Common myeloid progenitor, CD34-positive (primary cell): ENCODE measurements around the gene GPC5.

Experiments
- CTCF ChIA-PET: fragments of 350-600 bp; sonication (Branson Sonifier 250); formaldehyde crosslinking; loops from one replicate; lab custom pipeline; 2021; ENCODE audit warnings: antibody characterized with exemption; lab: Charles Lee
- POLR2A ChIA-PET: fragments of 350-600 bp; sonication (Branson Sonifier 250); formaldehyde crosslinking; loops from one replicate; lab custom pipeline; 2021; ENCODE audit warnings: antibody characterized with exemption; lab: Charles Lee
- DNase-seq, 3 donors: peaks; one replicate each; pipeline versions ENCODE4 v3.0.0 to v3.0.0-alpha.2; 2013
- H3K27ac ChIP-seq, 2 experiments: 1 replicate in 1 of 2; 2 replicates in 1 of 2; pipeline ENCODE4 v1.7.0; 2013; ENCODE audit warnings: inconsistent platforms in 2 of 2, low read length in 2 of 2, mild to moderate bottlenecking in 2 of 2, low read depth in 1 of 2, moderate library complexity in 1 of 2; ENCODE audit not compliant: severe bottlenecking in 2 of 2, insufficient read depth in 1 of 2, poor library complexity in 1 of 2
- H3K27me3 ChIP-seq, 5 experiments: replicated peaks in 2 of 5; 1 replicate in 3 of 5; 2 replicates in 2 of 5; pipeline versions ENCODE4 v1.6.1 to v1.7.0; 2013; ENCODE audit warnings: low read length in 4 of 5, mild to moderate bottlenecking in 2 of 5, moderate library complexity in 2 of 5, inconsistent platforms in 1 of 5; ENCODE audit not compliant: insufficient read depth in 5 of 5, control insufficient read depth in 4 of 5
- H3K36me3 ChIP-seq, 4 experiments: 1 replicate in 2 of 4; 2 replicates in 2 of 4; pipeline versions ENCODE4 v1.6.1 to v1.7.0; 2013; ENCODE audit warnings: low read length in 3 of 4, control low read depth in 1 of 4, mild to moderate bottlenecking in 1 of 4; ENCODE audit not compliant: control insufficient read depth in 4 of 4, insufficient read depth in 4 of 4
- H3K4me1 ChIP-seq, 4 experiments: 1 replicate in 3 of 4; 2 replicates in 1 of 4; pipeline versions ENCODE4 v1.6.1 to v1.7.1; 2013; ENCODE audit warnings: low read length in 3 of 4, mild to moderate bottlenecking in 3 of 4, control low read depth in 1 of 4, inconsistent platforms in 1 of 4, moderate library complexity in 1 of 4; ENCODE audit not compliant: control insufficient read depth in 4 of 4, insufficient read depth in 4 of 4; ENCODE audit errors: control extremely low read depth in 1 of 4
- H3K4me3 ChIP-seq, 7 experiments: 1 replicate in 4 of 7; 2 replicates in 3 of 7; pipeline versions ENCODE4 v1.5.1 to v1.7.0; 2013; ENCODE audit warnings: mild to moderate bottlenecking in 7 of 7, low read length in 6 of 7, moderate library complexity in 6 of 7, inconsistent platforms in 2 of 7, low read depth in 2 of 7, control low read depth in 1 of 7; ENCODE audit not compliant: insufficient read depth in 4 of 7, control insufficient read depth in 1 of 7; ENCODE audit errors: extremely low read depth in 1 of 7
- H3K9me3 ChIP-seq, 5 experiments: 1 replicate in 4 of 5; 2 replicates in 1 of 5; pipeline versions ENCODE4 v1.6.1 to v1.7.1; 2013; ENCODE audit warnings: low read length in 4 of 5, mild to moderate bottlenecking in 2 of 5, inconsistent platforms in 1 of 5, low read depth in 1 of 5, moderate library complexity in 1 of 5; ENCODE audit not compliant: control insufficient read depth in 4 of 5, insufficient read depth in 2 of 5; ENCODE audit errors: control extremely low read depth in 1 of 5
- WGBS: methylation state at CpG from one replicate; pipeline ENCODE4 v1.1.5; 2013; ENCODE audit not compliant: insufficient coverage; 5-methylcytosine and 5-hydroxymethylcytosine counted together

Gene GPC5

DNA sequence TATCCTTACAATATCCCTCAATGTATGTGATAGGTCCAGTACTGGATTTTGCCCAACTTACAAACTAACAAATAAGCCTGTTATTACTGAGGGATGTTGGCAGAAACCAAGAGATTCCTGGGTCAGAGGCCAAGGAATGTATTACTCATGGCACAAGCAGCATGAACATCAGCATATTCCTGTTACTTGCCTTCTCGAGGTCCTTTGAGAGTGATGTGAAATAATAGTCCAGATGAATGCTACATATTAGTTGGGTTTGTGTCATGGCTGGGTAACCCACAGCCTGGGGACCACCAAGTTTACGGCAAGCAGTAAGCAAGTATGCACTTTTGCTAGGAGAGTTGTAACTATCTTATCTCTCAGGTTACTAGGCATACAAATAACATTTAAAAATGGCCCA is 1443.7 kb downstream of the GPC5 start:
- ChIA-PET POLR2A (no interaction called here), CTCF (no interaction called here)
- H3K9me3 ChIP-seq: no peaks in the 10 kb centered on the region
- H3K36me3 ChIP-seq: no peaks in the 10 kb centered on the region
- no peak overlapping the region for H3K4me3 ChIP-seq
- no peaks in the 10 kb centered on the region for H3K27me3 ChIP-seq
- no peak overlapping the region for H3K27ac ChIP-seq
- no peaks in the 10 kb centered on the region for H3K4me1 ChIP-seq
- no peak for DNase-seq
- no CpG with 5 or more reads among the region's 2 CpGs for WGBS

DNA sequence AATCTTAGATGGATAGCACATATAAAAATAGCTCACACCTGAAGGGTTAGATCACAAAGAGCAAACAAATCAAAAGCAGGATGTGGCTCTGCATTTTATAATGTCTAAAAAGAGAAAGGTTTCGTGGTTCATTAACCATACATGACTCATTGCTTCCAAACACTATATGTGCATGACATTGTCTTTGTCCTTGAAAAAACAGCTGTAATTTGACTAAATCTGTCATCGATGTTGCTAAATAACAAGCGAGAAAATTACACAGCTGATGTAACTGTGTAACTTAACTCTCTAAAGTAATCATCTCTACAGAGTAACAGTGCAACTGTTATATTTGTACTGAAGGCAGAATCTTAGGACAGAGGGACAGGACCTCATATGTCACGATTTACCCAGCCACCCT is 1445.1 kb downstream of the GPC5 start:
- Histone ChIP-seq H3K27me3 (no peaks in the 10 kb centered on the region), H3K4me3 (no peak overlapping the region), H3K27ac (no peak overlapping the region), H3K4me1 (no peaks in the 10 kb centered on the region), H3K36me3 (no peaks in the 10 kb centered on the region), H3K9me3 (no peaks in the 10 kb centered on the region)
- ChIA-PET POLR2A (no interaction called here), CTCF (no interaction called here)
- WGBS: no CpG with 5 or more reads among the region's 4 CpGs
- no peak for DNase-seq

DNA sequence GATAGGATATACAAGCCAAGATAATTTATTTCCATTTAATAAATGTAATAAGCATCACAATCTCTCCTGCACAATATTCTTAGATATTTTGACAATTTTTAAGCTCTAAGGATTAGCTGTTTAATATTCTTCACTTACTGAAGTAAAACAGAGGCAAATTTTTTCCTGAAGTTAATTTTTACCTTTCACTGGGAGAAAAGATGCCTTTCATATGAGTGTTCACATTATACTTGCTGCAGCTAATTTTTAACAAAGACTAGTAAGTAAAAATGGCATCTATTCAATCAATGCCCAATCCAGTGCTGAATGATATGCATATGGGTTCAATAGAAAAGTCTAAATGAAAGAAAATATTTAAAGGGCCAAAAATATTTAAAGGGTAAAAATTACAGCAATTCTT is 1451.0 kb downstream of the GPC5 start:
- no peaks in the 10 kb centered on the region for H3K4me1 ChIP-seq
- H3K9me3 ChIP-seq: peaks cover 0 to 2% (median 0%) of the 10 kb centered on the region in 5 experiments
- H3K4me3 ChIP-seq: no peak overlapping the region
- H3K27ac ChIP-seq: no peak overlapping the region
- ChIA-PET CTCF (no interaction called here), POLR2A (no interaction called here)
- H3K27me3 ChIP-seq: no peaks in the 10 kb centered on the region
- DNase-seq: no peak
- no peaks in the 10 kb centered on the region for H3K36me3 ChIP-seq

DNA sequence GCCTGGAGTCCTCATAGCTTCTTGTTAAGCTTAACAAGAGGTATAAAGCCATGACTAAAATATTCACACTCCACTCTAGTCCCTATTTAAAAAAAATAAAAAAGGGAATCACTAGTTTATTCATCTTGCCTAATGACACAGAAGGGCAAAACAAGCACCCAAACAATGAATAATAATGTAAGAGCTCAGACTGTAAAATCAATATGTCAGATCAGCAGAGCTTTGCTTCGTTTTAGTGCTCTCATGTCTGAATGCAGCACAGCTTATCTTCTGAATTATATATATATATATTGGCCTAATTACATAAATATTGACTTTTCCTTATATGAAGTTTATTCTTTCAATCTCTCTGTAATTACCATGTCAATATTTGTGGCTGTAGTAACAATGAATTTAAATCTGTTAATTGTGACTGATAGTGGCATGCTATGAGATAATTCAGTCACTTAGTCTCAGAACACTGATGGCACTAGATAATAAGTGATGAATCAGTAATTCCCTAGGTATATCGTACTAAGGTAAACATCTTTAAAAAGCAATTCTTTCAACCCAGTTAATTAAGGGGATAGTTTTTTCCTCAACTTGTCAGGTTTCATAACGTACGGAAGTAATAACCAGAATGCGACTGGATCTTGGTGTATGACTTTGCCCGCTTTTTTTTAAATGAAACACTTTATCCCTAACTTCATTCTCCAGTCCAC is 1466.3 kb downstream of the GPC5 start:
- no peaks in the 10 kb centered on the region for H3K9me3 ChIP-seq
- no CpG with 5 or more reads among the region's 6 CpGs for WGBS
- no peaks in the 10 kb centered on the region for H3K27me3 ChIP-seq
- no peak overlapping the region for H3K4me3 ChIP-seq
- no peak overlapping the region for H3K27ac ChIP-seq
- POLR2A ChIA-PET: no interaction called here
- DNase-seq: no peak
- H3K4me1 ChIP-seq: no peaks in the 10 kb centered on the region
- CTCF ChIA-PET: no interaction called here
- H3K36me3 ChIP-seq: no peaks in the 10 kb centered on the region

DNA sequence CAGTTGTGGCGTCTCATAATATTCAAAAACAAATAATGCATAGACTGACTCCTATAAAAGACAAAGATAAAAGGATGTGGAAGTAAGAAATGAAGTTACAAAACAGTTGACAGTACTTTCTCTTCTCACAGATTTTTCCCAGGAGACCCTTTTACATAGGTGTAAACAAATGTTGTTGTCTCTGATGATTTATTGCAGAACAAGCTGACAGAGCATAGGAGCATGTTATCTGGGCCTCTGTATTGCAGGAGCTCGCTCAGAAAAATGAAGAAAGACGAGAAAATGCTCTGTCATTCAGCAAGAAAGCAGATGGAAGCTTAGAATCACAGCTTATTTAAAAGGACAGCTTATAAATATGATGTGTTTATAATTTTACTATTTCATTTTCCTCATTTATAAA is 1474.6 kb downstream of the GPC5 start:
- DNase-seq: no peak
- H3K36me3 ChIP-seq: no peaks in the 10 kb centered on the region
- H3K27ac ChIP-seq: no peak overlapping the region
- no peaks in the 10 kb centered on the region for H3K4me1 ChIP-seq
- WGBS: no CpG with 5 or more reads among the region's 3 CpGs
- POLR2A ChIA-PET: no interaction called here
- no peak overlapping the region for H3K4me3 ChIP-seq
- CTCF ChIA-PET: no interaction called here
- peaks cover 0 to 1% (median 0%) of the 10 kb centered on the region in 5 experiments for H3K9me3 ChIP-seq
- H3K27me3 ChIP-seq: no peaks in the 10 kb centered on the region

DNA sequence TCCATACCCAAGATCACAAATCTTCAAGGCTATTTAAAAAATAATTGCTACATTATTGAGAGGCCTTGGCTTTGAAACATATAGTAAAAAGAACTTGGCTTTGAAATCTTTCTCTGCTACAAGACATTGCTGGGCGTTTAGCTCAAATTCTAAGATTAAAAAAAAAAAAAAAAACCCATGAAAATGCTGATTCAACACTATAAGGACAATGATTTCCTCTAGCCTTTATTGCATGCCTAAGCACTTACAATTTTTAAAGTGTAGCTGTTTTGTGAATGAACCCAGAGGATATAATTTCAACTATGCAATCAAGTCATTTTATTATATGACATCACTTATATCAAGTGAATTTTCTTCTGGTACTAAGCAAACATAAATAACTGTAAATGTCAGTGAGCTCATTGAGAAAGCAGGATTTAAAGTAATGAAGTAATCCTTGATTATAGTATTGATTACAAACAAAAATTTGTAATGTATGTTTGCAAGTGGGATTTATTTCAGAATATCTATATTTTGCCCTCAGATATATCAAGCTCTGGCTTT is 1488.2 kb downstream of the GPC5 start:
- Histone ChIP-seq H3K4me1 (no peaks in the 10 kb centered on the region), H3K27me3 (no peaks in the 10 kb centered on the region), H3K36me3 (no peaks in the 10 kb centered on the region), H3K27ac (no peak overlapping the region), H3K9me3 (no peaks in the 10 kb centered on the region), H3K4me3 (no peak overlapping the region)
- CTCF ChIA-PET: no interaction called here
- no peak for DNase-seq
- no CpG with 5 or more reads among the region's 1 CpG for WGBS
- POLR2A ChIA-PET: no interaction called here

DNA sequence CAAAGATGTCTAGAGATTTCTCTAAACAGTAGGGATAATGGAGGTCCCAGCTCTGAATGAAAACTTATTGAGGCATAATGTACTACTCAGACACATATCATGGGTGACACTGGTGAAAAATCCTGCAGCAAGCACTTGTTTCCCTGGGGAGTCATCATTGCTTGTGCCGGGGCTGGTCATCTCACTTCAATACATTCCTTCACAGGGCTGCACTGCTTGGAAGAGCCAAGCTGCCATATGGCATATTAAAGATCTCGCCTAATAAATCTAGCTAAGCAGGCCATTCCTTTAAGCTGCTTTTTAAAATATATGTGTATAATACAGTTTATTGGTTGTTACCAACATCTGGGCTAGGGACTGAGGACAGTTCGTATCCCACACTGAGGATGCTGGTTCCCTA is 1496.0 kb downstream of the GPC5 start:
- CTCF ChIA-PET: no interaction called here
- WGBS: 100% methylated on average over 2 of the region's 3 CpGs
- Histone ChIP-seq H3K4me1 (no peaks in the 10 kb centered on the region), H3K27ac (no peak overlapping the region), H3K27me3 (no peaks in the 10 kb centered on the region), H3K9me3 (peaks cover 0 to under 1% (median 0%) of the 10 kb centered on the region in 5 experiments), H3K36me3 (no peaks in the 10 kb centered on the region), H3K4me3 (no peak overlapping the region)
- no peak for DNase-seq
- POLR2A ChIA-PET: no interaction called here
